Measurements from ENCODE around the gene ZER1.

- TF ChIP-seq CTCF (IDR thresholded peaks at IDR 0.05), result no peak
- TF ChIP-seq EZH2 (IDR thresholded peaks at IDR 0.05), result no peak
Observed at GRCh38 chr9:128802482-128802881, 30.8 kb upstream of the ZER1 start.

All from neural progenitor cell (in vitro differentiated cells).